ENCODE data around the gene RAI1. TPM values are rescaled to one million over a fixed set of nuclear protein-coding genes. Genes with fewer than 3 reads are reported as not detected.

The RAI1 gene
- total RNA-seq, 2 donors from 2014 or later: 35.9 to 42.9 TPM

DNA sequence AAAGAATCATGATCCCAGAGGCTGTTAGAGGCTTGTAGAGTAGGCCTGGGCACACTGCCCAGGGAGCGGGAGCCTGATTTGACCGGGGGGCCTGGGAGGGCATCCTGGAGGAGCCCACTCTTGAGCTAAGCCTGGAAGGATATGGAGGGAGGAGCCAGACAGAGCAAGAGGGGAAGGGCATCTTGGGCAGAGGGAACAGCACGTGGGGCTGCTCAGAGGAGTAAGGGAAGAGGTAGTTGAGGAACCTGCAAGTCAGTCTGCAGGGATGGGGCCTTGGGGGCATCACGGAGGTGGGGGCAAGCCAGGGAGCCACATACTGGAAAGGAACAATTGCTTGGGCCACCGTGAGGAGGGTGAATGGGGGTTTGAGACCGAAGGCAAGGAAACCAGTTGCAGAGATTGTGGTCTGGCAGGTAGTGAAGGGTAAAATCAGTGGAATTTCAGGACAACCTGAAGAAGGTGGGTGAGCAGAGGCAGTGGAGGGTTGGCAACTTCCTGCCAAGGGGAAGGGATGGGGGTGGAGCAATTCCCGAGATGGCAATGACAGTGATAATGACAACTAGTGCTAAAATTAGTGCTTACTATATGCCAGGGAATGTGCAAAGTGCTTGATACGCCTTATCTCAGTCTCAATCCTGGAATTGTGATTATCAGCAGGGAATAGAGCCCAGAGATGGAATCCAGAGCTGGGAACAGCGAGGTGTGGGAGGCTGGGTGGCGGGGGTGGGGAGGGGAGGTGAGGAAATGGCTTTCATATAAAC, 9.7 kb upstream of the RAI1 start:
- H3K27ac Mint-ChIP-seq: no peak overlapping the region
- H3K36me3 ChIP-seq (ENCODE audit: control insufficient read depth, insufficient read depth, low read length): no peaks in the 10 kb centered on the region
- no peaks in the 10 kb centered on the region for H3K9me3 Mint-ChIP-seq
- no peaks in the 10 kb centered on the region for H3K4me1 ChIP-seq (ENCODE audit: control insufficient read depth, insufficient read depth, low read length)
- WGBS, 2 experiments (ENCODE audit: insufficient coverage in 1 of 2, insufficient read length in 1 of 2): 86 to 94% methylated on average over 8 to 10 of the region's 10 CpGs
- no peak for DNase-seq
- H3K4me1 Mint-ChIP-seq: peaks cover 6% of the 10 kb centered on the region
- peaks cover 7% of the 10 kb centered on the region for H3K27me3 ChIP-seq (ENCODE audit: control insufficient read depth, insufficient read depth, low read length, poor library complexity, severe bottlenecking)
- H3K27me3 Mint-ChIP-seq (ENCODE audit: insufficient read depth): peaks cover 47% of the 10 kb centered on the region
- H3K4me3 ChIP-seq (ENCODE audit: low read length): no peak overlapping the region
- H3K4me3 Mint-ChIP-seq: no peak overlapping the region
- TF ChIP-seq, protein P1, sequence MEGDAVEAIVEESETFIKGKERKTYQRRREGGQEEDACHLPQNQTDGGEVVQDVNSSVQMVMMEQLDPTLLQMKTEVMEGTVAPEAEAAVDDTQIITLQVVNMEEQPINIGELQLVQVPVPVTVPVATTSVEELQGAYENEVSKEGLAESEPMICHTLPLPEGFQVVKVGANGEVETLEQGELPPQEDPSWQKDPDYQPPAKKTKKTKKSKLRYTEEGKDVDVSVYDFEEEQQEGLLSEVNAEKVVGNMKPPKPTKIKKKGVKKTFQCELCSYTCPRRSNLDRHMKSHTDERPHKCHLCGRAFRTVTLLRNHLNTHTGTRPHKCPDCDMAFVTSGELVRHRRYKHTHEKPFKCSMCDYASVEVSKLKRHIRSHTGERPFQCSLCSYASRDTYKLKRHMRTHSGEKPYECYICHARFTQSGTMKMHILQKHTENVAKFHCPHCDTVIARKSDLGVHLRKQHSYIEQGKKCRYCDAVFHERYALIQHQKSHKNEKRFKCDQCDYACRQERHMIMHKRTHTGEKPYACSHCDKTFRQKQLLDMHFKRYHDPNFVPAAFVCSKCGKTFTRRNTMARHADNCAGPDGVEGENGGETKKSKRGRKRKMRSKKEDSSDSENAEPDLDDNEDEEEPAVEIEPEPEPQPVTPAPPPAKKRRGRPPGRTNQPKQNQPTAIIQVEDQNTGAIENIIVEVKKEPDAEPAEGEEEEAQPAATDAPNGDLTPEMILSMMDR (conservative IDR thresholded peaks at IDR 0.05): no peak
- H3K27ac ChIP-seq (ENCODE audit: low read depth, low read length): no peak overlapping the region
- H3K9ac ChIP-seq (ENCODE audit: extremely low read depth, low read length, poor library complexity, severe bottlenecking): no peak overlapping the region
- H3K36me3 Mint-ChIP-seq (ENCODE audit: low read depth): no peaks in the 10 kb centered on the region
- H3K9me3 ChIP-seq (ENCODE audit: control insufficient read depth, low read length): no peaks in the 10 kb centered on the region

DNA sequence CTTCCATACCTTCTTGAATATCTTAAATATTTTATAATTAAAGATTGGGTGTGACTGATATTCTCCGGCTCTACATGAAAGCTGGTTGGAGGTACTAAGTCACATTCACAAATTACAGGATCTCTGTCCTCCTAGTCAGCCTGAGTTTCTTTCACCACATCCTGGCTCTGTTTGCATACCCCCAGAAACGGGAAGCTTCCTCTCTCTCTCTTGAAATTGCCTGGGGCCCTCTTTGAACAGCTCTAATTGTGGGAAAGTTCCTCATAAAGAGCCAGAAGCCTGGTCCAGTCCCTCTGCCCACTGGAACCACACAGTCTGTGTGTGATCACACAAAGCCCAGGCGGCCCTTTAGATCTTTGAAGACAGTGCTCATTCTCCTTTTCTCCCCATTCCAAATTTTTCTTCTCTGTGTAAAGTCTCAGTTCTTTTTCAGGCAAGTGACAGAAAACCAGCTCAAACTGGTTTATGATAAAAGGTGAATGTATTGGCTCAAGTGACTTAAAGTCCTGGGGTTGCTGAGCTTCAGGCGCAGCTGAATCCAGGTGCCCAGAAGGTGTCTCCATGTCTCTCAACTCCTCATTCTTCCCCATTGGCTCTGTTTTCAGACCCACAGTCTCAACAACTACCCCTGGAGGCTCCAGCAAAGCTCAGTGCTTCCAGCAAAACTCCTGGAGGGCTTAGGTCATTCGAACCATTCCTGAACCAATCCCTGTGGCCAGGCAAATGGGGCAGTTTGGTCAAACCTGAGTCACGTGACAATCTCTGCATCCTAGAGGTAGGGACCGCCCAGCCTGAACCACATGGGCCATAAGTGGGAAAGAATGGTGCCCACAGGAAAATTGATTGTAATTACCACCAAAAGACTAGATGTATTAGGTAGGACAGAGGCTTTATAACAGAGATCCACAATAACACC, 8.5 kb upstream of the RAI1 start:
- Mint-ChIP-seq H3K4me3 (no peak overlapping the region), H3K9me3 (no peaks in the 10 kb centered on the region)
- DNase-seq: no peak

DNA sequence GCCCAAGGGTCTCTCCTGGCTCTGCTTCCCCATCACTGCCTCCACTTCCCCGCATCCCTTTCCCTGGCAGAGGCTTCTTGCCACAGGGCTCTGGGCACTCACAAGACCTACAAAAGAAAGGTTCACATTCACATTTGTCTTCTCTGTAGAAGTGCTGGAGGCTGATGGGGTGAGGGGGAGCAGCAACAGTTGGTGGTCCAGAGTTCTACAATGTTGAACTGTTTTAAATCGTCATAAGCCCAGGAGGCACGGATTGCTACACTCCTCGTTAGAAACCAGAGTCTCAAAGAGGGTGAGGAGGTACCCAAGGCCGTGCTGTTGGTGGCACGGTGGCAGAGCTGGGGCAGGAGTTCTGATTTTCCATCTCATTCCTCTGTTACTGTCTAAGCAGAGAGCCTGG, 5.8 kb upstream of the RAI1 start:
- no peak for DNase-seq
- Histone ChIP-seq H3K9me3 (ENCODE audit: control insufficient read depth, low read length) (no peaks in the 10 kb centered on the region), H3K27ac (ENCODE audit: low read depth, low read length) (no peak overlapping the region), H3K4me1 (ENCODE audit: control insufficient read depth, insufficient read depth, low read length) (no peaks in the 10 kb centered on the region), H3K36me3 (ENCODE audit: control insufficient read depth, insufficient read depth, low read length) (no peaks in the 10 kb centered on the region), H3K9ac (ENCODE audit: extremely low read depth, low read length, poor library complexity, severe bottlenecking) (no peak overlapping the region), H3K4me3 (ENCODE audit: low read length) (no peak overlapping the region), H3K27me3 (ENCODE audit: control insufficient read depth, insufficient read depth, low read length, poor library complexity, severe bottlenecking) (peaks cover 18% of the 10 kb centered on the region)
- no peak overlapping the region for H3K4me3 Mint-ChIP-seq
- H3K4me1 Mint-ChIP-seq: peaks cover 7% of the 10 kb centered on the region
- no peaks in the 10 kb centered on the region for H3K9me3 Mint-ChIP-seq
- peaks cover 56% of the 10 kb centered on the region for H3K27me3 Mint-ChIP-seq (ENCODE audit: insufficient read depth)
- 87 to 93% methylated on average over 4 to 6 of the region's 6 CpGs for WGBS, 2 experiments (ENCODE audit: insufficient coverage in 1 of 2, insufficient read length in 1 of 2)
- no peak overlapping the region for H3K27ac Mint-ChIP-seq
- TF ChIP-seq, protein P1 (conservative IDR thresholded peaks at IDR 0.05): no peak
- no peaks in the 10 kb centered on the region for H3K36me3 Mint-ChIP-seq (ENCODE audit: low read depth)

More for the DNA sequence above, 8.5 kb upstream of the RAI1 start:
- Histone ChIP-seq H3K27ac (ENCODE audit: low read depth, low read length) (no peak overlapping the region), H3K4me3 (ENCODE audit: low read length) (no peak overlapping the region), H3K36me3 (ENCODE audit: control insufficient read depth, insufficient read depth, low read length) (no peaks in the 10 kb centered on the region), H3K4me1 (ENCODE audit: control insufficient read depth, insufficient read depth, low read length) (no peaks in the 10 kb centered on the region), H3K27me3 (ENCODE audit: control insufficient read depth, insufficient read depth, low read length, poor library complexity, severe bottlenecking) (peaks cover 7% of the 10 kb centered on the region), H3K9me3 (ENCODE audit: control insufficient read depth, low read length) (no peaks in the 10 kb centered on the region), H3K9ac (ENCODE audit: extremely low read depth, low read length, poor library complexity, severe bottlenecking) (no peak overlapping the region)
- Mint-ChIP-seq H3K27me3 (ENCODE audit: insufficient read depth) (peaks cover 44% of the 10 kb centered on the region), H3K36me3 (ENCODE audit: low read depth) (no peaks in the 10 kb centered on the region), H3K27ac (no peak overlapping the region), H3K4me1 (peaks cover 7% of the 10 kb centered on the region)
- TF ChIP-seq, protein P1 (conservative IDR thresholded peaks at IDR 0.05): no peak
- WGBS, 2 experiments (ENCODE audit: insufficient coverage in 1 of 2, insufficient read length in 1 of 2): 80 to 87% methylated on average over 6 of the region's 7 CpGs

All from endodermal cell (in vitro differentiated cells).